Fibroblast of upper back skin (primary cell): ENCODE data around the gene MAP1A.

Source experiments
- DNase-seq: peaks from one replicate; pipeline ENCODE4 v3.0.0-alpha.2; 2013

MAP1A gene

DNA sequence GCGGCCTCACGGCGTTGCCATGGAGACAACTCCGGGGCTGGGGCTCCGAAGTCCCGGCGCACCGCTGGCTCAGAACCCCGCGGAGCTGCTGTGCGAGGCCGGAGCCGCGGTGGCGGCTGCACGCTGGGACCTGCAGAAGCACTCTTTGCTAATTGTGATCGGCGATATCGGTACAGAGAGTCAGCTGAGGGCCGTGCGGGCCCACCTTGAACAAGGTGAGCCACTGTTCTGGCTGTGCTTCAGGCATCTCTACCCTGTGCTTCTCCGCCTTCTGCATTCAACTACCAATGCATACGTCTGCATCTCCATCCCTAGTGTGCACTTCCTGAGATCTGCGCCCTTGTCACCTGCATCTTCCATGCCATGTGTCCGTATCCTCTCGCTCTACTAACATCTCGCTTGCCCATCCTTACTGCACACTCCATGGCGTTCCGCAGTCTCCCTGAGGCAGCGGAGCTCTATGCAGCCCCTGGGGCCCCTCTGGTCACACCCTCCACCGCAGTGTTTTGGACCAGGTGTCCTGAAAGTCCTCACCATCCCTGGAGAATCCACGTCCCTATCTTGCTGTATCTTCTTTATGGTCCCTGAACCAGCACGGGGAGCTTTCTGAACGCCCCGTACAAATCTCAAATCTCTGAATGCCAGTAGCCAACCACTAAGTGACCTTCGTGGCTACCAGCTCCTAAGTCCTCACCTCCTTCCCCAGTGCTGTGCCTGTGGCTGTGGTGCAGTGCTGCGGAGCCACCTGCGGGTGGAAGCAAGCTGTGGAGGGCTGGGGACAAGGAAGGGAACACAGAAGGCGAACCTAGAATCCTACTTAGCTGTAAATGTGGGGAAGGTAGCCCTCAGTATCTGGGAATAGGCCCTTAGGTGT is 6.2 kb upstream of the MAP1A start:
- no peak for DNase-seq

DNA sequence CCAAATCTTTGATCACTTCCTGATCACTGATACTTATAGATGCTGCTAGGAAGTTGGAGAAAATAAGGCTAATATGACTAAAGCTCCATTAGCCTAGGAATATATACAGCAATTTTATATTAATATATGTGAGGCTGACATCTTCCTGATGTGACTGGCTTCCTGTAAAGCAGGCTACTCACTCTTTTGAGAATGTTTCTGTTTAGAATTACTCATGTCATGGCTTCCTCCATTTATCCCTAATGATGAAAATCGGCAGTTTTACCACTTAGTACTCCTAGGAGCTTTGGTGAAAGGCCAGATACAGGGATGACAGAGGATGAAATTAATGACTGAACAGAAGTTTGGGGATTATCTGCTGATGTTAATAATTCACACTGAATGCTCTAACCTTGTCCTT is 3.9 kb upstream of the MAP1A start:
- no peak for DNase-seq

DNA sequence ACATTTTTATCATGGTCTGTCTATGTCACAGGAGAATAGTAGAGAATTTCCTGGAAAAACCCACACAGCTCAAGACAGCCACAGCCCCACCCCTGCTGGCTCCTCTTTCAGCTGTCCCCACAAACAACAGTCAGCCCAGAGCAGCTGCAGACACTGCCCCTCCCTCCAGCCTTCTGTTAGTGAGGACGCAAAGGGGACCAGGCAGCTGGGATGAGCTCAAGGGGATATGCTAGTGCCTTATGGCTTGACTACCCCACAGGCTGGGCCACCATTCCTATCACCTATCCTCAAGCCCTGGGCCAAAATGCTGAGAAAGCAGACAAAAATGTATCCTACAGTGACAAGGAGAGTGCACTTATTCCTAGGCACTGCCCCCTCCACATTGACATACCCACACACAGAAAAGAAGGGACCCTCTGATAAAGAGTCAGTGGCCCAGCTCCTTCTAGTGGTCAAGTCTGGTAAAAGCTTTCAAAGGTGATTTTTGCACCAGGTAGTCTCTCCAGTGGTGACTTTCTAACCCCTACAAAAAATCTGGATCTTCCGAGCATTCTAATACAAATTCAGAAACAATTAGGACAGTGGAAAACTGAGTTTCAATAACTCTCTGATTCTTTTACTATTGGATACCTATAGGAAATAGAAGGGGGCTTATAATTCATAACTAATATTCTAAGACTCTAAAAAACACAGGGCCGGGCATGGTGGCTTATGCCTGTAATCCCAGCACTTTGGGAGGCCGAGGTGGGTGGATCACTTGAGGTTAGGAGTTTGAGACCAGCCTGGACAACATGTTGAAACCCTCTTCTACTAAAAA is 3.0 kb upstream of the MAP1A start:
- peak; percentile 47 for DNase-seq

DNA sequence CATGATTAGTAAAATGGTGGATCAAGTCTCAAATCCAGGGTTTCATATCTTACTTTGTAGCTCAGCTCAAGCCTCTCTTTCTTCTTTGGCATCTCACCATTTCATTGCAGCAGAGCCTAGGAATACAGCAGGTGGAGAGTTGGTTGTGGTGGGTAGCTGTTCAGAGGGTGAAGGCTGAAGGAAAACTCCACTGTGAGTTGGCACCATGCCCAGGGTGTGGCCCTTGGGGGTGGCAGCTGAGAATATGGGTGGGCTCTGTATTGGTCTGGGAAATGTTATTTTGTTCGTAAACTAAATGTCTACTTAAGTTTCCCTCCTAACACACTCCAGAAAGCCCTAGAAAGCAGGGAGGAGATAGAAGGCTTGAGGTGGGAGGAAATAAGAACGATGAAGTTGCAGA is 1.7 kb upstream of the MAP1A start:
- DNase-seq: no peak

DNA sequence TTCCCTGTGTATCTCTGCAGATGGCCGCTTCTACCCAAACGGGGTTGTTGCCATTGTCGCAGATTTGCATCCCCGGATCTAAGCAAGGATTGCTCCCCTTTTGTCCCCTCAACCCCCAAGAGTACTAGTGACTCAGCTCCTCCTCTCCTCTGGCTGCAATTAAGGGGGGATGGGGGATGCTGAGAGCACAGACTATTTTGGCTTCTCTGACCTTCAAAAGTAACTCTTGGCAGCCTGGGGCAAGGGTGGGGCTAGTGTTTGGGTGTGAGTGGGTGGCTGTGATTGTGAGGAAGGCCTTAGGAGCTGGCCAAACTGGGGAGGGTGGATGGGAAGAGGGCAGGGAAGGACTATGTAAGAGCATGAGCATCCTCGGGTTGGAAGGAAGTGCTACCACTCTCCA is 1.2 kb upstream of the MAP1A start:
- peak; percentile 57 for DNase-seq

DNA sequence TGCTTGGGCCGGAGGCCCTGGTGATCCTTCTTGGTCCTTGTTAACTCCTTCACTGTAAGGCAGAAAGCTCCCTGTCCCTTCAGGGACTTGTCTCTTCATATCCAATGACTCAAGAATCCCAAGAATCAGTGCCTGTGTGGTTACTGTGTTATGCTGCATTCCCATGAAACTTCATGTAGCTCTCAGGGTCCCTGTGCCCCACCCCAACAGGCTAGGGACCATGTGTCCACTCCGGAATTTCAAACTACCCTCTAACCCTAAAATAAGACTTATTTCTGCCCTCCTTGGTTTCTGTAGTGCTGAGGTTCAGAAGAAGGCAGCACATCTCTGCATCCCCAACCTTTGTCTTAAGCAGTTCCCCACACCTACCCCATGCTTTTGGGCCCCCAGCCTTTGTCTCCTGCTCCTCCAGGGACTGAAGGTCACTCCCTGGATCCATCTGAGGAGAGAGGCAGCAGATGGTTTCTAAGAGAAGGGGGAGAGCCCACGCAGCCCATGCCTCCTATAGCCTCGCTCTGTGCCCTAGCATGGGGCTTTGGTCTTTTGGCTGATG is 531 bp upstream of the MAP1A start:
- DNase-seq: peak; percentile 83

DNA sequence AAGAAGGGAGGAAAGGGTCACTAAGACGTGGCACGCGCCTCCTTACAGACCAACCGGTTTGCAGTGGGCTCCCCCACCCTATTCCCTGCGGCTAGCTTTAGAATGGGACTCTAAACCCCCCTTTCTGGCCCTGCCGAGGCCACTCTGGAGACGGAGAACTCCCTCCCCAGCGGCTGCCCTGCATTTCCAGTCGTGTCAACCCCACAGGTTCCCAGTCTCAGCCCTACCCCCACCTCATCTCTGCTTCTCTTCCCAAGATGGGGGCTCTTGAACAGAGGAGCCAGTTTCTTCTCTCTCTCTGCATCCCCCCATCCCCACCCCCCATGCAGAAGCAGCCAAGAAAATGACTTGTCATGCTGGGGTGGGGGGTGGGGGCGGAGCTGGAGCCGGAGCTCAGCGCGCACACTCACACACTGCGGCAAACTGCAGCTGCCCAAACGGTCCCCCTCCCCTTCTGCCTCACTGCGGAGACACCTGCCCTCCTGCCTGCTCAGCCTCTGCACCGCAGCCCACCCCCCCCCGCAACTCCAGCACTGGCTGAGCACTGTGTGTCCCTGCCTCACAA is 871 bp downstream of the MAP1A start:
- peak; percentile 75 for DNase-seq

DNA sequence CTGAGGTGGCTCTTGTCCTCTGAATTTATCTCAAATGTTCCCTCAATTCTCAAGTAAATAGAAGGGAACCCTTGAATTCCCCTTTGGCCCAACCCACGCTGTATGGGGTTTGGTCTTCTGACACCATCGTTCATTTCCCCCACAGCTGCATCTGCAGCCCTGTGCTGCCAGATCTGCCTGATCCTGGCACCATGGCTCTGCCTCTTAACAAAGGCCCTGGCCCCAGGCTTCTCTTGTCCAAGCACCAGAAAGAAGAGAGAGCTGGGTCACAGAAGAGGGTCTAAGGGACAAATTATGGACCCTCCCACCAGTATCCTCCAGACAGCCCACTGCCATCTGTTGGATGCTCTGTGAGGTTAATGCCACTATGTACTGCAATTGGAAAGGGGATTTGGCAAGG is 1.8 kb downstream of the MAP1A start:
- no peak for DNase-seq

DNA sequence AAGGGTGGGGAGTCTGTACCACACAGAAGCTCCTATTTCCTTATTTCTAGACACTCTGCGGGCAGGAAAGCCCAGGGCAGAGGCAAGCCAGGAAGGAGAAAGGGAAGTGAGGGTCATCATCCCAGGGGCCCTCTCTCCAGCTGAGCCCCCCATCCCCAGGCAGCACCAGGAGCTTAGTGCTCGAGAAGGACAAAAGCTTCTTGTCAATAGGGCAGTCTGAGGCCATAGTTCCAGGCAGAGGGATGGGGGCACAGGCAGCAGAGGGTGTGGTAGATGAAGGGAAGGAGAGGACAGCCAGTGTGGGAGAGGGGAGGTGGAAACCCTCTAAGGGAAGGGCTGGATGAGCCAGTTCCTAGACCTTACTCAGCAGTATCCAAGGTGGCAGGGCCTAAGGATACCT is 2.7 kb downstream of the MAP1A start:
- no peak for DNase-seq

DNA sequence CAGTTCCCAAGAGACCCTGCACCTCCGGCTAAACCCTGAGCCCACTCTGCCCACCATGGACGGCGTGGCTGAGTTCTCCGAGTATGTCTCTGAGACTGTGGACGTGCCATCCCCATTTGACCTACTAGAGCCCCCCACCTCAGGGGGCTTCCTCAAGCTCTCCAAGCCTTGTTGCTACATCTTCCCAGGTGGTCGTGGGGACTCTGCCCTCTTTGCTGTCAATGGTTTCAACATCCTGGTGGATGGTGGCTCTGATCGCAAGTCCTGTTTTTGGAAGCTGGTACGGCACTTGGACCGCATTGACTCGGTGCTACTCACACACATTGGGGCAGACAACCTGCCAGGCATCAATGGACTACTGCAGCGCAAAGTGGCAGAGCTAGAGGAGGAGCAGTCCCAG is 4.0 kb downstream of the MAP1A start:
- no peak for DNase-seq

DNA sequence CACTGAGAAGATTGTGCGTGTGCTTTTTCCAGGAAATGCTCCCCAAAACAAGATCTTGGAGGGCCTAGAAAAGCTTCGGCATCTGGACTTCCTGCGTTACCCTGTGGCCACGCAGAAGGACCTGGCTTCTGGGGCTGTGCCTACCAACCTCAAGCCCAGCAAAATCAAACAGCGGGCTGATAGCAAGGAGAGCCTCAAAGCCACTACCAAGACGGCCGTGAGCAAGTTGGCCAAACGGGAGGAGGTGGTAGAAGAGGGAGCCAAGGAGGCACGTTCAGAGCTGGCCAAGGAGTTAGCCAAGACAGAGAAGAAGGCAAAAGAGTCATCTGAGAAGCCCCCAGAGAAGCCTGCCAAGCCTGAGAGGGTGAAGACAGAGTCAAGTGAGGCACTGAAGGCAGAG is 4.8 kb downstream of the MAP1A start:
- no peak for DNase-seq

DNA sequence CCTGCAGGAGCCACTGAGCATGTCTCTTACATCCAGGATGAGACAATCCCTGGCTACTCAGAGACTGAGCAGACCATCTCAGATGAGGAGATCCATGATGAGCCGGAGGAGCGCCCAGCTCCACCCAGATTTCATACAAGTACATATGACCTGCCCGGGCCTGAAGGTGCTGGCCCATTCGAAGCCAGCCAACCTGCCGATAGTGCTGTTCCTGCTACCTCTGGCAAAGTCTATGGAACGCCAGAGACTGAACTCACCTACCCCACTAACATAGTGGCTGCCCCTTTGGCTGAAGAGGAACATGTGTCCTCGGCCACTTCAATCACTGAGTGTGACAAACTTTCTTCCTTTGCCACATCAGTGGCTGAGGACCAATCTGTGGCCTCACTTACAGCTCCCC is 6.2 kb downstream of the MAP1A start:
- no peak for DNase-seq

DNA sequence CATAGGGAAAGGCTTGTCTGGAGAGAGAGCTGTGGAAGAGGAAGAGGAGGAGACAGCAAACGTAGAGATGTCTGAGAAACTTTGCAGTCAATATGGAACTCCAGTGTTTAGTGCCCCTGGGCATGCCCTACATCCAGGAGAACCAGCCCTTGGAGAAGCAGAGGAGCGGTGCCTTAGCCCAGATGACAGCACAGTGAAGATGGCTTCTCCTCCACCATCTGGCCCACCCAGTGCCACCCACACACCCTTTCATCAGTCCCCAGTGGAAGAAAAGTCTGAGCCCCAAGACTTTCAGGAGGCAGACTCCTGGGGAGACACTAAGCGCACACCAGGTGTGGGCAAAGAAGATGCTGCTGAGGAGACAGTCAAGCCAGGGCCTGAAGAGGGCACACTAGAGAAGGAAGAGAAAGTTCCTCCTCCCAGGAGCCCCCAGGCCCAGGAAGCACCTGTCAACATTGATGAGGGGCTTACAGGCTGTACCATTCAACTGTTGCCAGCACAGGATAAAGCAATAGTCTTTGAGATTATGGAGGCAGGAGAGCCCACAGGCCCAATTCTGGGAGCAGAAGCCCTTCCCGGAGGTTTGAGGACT is 6.9 kb downstream of the MAP1A start:
- no peak for DNase-seq

DNA sequence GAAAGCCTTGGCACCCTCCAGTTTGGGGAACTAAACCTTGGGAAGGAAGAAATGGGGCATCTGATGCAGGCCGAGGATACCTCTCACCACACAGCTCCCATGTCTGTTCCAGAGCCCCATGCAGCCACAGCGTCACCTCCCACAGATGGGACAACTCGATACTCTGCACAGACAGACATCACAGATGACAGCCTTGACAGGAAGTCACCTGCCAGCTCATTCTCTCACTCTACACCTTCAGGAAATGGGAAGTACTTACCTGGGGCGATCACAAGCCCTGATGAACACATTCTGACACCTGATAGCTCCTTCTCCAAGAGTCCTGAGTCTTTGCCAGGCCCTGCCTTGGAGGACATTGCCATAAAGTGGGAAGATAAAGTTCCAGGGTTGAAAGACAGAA is 7.7 kb downstream of the MAP1A start:
- no peak for DNase-seq

DNA sequence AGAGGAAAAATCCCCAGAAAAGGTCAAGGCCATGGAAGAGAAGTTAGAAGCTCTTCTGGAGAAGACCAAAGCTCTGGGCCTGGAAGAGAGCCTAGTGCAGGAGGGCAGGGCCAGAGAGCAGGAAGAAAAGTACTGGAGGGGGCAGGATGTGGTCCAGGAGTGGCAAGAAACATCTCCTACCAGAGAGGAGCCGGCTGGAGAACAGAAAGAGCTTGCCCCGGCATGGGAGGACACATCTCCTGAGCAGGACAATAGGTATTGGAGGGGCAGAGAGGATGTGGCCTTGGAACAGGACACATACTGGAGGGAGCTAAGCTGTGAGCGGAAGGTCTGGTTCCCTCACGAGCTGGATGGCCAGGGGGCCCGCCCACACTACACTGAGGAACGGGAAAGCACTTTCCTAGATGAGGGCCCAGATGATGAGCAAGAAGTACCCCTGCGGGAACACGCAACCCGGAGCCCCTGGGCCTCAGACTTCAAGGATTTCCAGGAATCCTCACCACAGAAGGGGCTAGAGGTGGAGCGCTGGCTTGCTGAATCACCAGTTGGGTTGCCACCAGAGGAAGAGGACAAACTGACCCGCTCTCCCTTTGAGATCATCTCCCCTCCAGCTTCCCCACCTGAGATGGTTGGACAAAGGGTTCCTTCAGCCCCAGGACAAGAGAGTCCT is 9.0 kb downstream of the MAP1A start:
- no peak for DNase-seq

DNA sequence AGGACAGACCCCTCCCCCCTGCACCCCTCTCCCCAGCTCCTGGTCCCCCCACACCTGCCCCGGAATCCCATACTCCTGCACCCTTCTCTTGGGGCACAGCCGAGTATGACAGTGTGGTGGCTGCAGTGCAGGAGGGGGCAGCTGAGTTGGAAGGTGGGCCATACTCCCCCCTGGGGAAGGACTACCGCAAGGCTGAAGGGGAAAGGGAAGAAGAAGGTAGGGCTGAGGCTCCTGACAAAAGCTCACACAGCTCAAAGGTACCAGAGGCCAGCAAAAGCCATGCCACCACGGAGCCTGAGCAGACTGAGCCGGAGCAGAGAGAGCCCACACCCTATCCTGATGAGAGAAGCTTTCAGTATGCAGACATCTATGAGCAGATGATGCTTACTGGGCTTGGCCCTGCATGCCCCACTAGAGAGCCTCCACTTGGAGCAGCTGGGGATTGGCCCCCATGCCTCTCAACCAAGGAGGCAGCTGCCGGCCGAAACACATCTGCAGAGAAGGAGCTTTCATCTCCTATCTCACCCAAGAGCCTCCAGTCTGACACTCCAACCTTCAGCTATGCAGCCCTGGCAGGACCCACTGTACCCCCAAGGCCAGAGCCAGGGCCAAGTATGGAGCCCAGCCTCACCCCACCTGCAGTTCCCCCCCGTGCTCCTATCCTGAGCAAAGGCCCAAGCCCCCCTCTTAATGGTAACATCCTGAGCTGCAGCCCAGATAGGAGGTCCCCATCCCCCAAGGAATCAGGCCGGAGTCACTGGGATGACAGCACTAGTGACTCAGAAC is 9.8 kb downstream of the MAP1A start:
- DNase-seq: no peak

DNA sequence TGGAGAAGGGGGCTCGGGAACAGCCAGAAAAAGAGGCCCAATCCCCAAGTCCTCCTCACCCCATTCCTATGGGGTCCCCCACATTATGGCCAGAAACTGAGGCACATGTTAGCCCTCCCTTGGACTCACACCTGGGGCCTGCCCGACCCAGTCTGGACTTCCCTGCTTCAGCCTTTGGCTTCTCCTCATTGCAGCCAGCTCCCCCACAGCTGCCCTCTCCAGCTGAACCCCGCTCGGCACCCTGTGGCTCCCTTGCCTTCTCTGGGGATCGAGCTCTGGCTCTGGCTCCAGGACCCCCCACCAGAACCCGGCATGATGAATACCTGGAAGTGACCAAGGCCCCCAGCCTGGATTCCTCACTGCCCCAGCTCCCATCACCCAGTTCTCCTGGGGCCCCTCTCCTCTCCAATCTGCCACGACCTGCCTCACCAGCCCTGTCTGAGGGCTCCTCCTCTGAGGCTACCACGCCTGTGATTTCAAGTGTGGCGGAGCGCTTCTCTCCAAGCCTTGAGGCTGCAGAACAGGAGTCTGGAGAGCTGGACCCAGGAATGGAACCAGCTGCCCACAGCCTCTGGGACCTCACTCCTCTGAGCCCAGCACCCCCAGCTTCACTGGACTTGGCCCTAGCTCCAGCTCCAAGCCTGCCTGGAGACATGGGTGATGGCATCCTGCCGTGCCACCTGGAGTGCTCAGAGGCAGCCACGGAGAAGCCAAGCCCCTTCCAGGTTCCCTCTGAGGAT is 10.6 kb downstream of the MAP1A start:
- no peak for DNase-seq

DNA sequence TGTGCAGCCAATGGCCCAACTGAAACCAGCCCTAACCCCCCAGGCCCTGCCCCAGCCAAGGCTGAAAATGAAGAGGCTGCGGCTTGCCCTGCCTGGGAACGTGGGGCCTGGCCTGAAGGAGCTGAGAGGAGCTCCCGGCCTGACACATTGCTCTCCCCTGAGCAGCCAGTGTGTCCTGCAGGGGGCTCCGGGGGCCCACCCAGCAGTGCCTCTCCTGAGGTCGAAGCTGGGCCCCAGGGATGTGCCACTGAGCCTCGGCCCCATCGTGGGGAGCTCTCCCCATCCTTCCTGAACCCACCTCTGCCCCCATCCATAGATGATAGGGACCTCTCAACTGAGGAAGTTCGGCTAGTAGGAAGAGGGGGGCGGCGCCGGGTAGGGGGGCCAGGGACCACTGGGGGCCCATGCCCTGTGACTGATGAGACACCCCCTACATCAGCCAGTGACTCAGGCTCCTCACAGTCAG is 11.2 kb downstream of the MAP1A start:
- DNase-seq: no peak

DNA sequence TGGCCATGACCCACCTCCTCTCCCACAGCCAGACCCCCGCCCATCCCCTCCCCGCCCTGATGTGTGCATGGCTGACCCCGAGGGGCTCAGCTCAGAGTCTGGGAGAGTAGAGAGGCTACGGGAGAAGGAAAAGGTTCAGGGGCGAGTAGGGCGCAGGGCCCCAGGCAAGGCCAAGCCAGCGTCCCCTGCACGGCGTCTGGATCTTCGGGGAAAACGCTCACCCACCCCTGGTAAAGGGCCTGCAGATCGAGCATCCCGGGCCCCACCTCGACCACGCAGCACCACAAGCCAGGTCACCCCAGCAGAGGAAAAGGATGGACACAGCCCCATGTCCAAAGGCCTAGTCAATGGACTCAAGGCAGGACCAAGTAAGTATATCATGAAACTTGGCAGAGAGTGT is 11.7 kb downstream of the MAP1A start:
- DNase-seq: no peak

DNA sequence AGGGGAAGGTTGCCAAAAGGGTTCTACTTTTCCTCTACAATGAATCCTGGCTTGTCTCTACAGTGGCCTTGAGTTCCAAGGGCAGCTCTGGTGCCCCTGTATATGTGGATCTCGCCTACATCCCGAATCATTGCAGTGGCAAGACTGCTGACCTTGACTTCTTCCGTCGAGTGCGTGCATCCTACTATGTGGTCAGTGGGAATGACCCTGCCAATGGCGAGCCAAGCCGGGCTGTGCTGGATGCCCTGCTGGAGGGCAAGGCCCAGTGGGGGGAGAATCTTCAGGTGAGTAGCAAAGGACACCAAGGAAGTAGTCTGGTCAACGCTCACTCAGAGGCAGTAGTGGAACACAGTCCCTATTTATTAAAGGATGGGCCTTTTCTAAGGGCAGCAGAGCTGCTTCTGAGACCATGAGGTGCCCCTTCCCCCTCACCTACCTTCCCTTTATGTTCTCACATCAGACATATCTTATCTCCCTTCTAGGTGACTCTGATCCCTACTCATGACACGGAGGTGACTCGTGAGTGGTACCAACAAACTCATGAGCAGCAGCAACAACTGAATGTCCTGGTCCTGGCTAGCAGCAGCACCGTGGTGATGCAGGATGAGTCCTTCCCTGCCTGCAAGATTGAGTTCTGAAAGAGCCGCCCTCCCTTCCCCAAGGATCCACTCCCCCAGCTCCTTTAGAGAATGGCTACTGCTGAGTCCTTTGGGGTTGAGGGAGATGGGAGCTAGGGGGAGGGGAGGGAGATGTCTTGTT is 12.4 kb downstream of the MAP1A start:
- no peak for DNase-seq
